ENCODE measurements around the gene MDFIC2. TPM values are rescaled to one million over a fixed set of nuclear protein-coding genes. Genes with fewer than 3 reads are reported as not detected.
"Not testable (repeated sequence)": the region's sequence is repeated elsewhere in the genome, so short reads cannot be mapped to it uniquely, and the experiment has no call there.

MDFIC2 gene
- total RNA-seq, 1 experiment from 2014 or later: not detected

DNA sequence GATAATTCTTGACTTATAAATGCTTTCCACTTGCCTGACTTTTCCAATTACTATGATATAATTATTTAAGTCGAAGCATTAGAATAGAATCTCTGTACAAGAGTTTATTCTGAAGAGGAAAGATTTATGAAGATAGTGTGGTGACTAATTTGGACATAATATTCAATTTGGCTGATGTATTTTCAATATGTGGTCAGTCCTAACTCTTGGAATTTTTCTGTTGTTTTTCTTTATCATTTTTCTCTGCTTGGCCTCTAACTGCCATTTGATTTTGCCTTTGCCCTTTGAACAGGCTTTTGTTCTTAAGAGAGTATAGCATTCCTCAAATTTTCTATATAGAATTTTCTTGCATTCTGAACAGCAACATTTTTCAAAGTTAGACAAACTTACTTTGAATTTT is 2.6 kb upstream of the MDFIC2 start:
- Histone ChIP-seq H4K20me1 (ENCODE audit: insufficient read depth, low read depth, low read length) (no peaks in the 10 kb centered on the region), H3K4me2 (ENCODE audit: low read depth, low read length, poor library complexity, severe bottlenecking) (no peak overlapping the region), H3K27ac (ENCODE audit: low read length) (no peak overlapping the region), H3K4me1 (ENCODE audit: low read length) (no peaks in the 10 kb centered on the region), H3K4me3 (ENCODE audit: low read length) (no peak overlapping the region), H3K9ac (ENCODE audit: low read length) (no peak overlapping the region), H3K27me3 (ENCODE audit: low read length) (no peaks in the 10 kb centered on the region), H3K36me3 (ENCODE audit: insufficient read depth, low read length) (no peaks in the 10 kb centered on the region), H3K79me2 (ENCODE audit: low read length) (no peaks in the 10 kb centered on the region), H2AFZ (ENCODE audit: low read length) (no peak overlapping the region), H3K9me2 (replicated peaks; ENCODE audit: insufficient read depth, low read length) (no peaks in the 10 kb centered on the region), H3K9me3 (ENCODE audit: low read length) (no peaks in the 10 kb centered on the region)
- no peak for DNase-seq

DNA sequence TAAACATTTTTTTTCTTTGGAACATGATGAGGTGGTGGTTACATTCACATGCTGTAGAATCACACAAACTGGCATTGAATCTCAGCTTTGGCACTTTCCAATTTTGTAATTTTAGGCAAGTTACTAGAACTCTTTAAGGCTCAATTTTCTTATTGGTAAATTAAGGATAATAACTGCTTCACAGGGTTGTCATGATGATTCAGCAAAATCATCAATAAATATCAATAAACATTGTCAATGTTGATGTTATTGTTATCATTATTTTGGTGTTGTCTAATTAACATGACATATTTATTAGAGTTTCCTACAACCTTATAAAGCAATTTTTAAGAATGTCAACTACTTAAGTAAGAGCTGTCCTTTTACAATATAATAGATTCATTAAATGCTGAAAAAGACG is 1.6 kb downstream of the MDFIC2 start:
- no peaks in the 10 kb centered on the region for H4K20me1 ChIP-seq (ENCODE audit: insufficient read depth, low read depth, low read length)
- H3K9me2 ChIP-seq (replicated peaks; ENCODE audit: insufficient read depth, low read length): no peaks in the 10 kb centered on the region
- no peak overlapping the region for H3K9ac ChIP-seq (ENCODE audit: low read length)
- no peak overlapping the region for H3K4me2 ChIP-seq (ENCODE audit: low read depth, low read length, poor library complexity, severe bottlenecking)
- H3K9me3 ChIP-seq (ENCODE audit: low read length): no peaks in the 10 kb centered on the region
- DNase-seq: no peak
- no peaks in the 10 kb centered on the region for H3K27me3 ChIP-seq (ENCODE audit: low read length)
- H2AFZ ChIP-seq (ENCODE audit: low read length): no peak overlapping the region
- no peak overlapping the region for H3K4me3 ChIP-seq (ENCODE audit: low read length)
- no peaks in the 10 kb centered on the region for H3K4me1 ChIP-seq (ENCODE audit: low read length)
- no peaks in the 10 kb centered on the region for H3K36me3 ChIP-seq (ENCODE audit: insufficient read depth, low read length)
- H3K79me2 ChIP-seq (ENCODE audit: low read length): no peaks in the 10 kb centered on the region
- no peak overlapping the region for H3K27ac ChIP-seq (ENCODE audit: low read length)

DNA sequence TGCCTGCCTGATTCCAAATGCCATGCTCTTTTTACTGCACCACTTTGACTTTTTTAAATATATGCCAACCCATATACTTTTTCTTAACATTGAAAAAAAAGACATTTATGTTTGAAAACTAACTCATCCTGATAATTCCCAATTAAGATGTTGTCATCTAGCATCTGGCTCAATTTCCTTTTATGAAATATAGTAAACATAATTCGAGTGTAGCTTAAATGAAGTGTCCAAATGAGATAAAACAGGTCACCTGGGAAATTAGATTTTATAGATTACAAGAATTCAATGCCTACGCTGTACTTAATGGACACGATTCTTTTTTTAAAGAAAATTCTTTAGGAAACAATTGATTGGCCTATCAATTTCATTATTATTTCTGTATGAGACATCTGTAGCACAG is 2.8 kb downstream of the MDFIC2 start:
- Histone ChIP-seq H3K36me3 (ENCODE audit: insufficient read depth, low read length) (no peaks in the 10 kb centered on the region), H2AFZ (ENCODE audit: low read length) (no peak overlapping the region), H3K4me1 (ENCODE audit: low read length) (no peaks in the 10 kb centered on the region), H4K20me1 (ENCODE audit: insufficient read depth, low read depth, low read length) (no peaks in the 10 kb centered on the region), H3K4me3 (ENCODE audit: low read length) (no peak overlapping the region), H3K27ac (ENCODE audit: low read length) (no peak overlapping the region), H3K9me2 (replicated peaks; ENCODE audit: insufficient read depth, low read length) (no peaks in the 10 kb centered on the region), H3K4me2 (ENCODE audit: low read depth, low read length, poor library complexity, severe bottlenecking) (no peak overlapping the region), H3K79me2 (ENCODE audit: low read length) (no peaks in the 10 kb centered on the region), H3K9ac (ENCODE audit: low read length) (no peak overlapping the region), H3K27me3 (ENCODE audit: low read length) (no peaks in the 10 kb centered on the region), H3K9me3 (ENCODE audit: low read length) (no peaks in the 10 kb centered on the region)
- no peak for DNase-seq

DNA sequence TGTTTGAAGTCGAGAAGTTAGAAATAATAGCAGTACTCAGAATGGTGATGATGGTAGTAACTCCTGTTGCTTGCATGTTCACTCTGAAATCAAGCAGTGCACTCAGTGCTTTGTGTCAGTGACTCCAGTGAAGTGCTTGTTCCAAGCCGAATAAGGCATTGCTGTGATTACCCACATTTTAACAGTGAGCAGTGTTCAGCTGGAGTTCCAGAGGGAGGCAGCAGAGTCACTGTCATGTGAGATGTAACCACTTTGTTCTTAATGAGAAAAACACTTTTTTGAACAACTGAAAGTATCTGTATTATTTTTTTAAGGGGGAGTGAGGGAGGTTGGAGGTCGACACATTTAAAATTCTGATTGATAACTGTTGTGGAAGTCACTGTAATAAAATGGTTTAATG is 3.7 kb downstream of the MDFIC2 start:
- Histone ChIP-seq H2AFZ (ENCODE audit: low read length) (no peak overlapping the region), H3K4me2 (ENCODE audit: low read depth, low read length, poor library complexity, severe bottlenecking) (no peak overlapping the region), H3K4me1 (ENCODE audit: low read length) (no peaks in the 10 kb centered on the region), H3K4me3 (ENCODE audit: low read length) (no peak overlapping the region), H3K27me3 (ENCODE audit: low read length) (no peaks in the 10 kb centered on the region), H3K79me2 (ENCODE audit: low read length) (no peaks in the 10 kb centered on the region), H3K9me2 (replicated peaks; ENCODE audit: insufficient read depth, low read length) (no peaks in the 10 kb centered on the region), H3K9ac (ENCODE audit: low read length) (no peak overlapping the region), H4K20me1 (ENCODE audit: insufficient read depth, low read depth, low read length) (no peaks in the 10 kb centered on the region), H3K36me3 (ENCODE audit: insufficient read depth, low read length) (no peaks in the 10 kb centered on the region), H3K9me3 (ENCODE audit: low read length) (no peaks in the 10 kb centered on the region), H3K27ac (ENCODE audit: low read length) (no peak overlapping the region)
- no peak for DNase-seq

DNA sequence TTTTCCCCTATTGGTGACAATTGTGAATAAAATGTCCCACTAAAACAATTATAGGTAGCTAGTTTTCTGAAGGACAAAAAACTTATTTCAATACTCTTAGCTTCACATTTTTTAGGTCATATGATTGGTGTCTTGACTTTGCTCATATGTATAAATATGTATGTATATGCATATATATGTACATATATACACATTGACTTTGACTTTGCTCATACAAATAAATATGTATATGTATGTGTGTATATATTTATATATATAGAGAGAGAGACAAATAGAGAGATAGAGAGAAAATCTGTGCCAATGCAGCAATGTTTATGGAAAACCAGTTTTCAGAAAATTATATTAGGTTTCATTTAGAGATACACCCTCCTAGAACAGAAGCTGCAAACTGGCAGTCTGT is 5.7 kb downstream of the MDFIC2 start:
- no peak overlapping the region for H3K4me3 ChIP-seq (ENCODE audit: low read length)
- DNase-seq: no peak
- no peaks in the 10 kb centered on the region for H3K36me3 ChIP-seq (ENCODE audit: insufficient read depth, low read length)
- H3K9me2 ChIP-seq (replicated peaks; ENCODE audit: insufficient read depth, low read length): no peaks in the 10 kb centered on the region
- no peak overlapping the region for H3K9ac ChIP-seq (ENCODE audit: low read length)
- H3K27me3 ChIP-seq (ENCODE audit: low read length): no peaks in the 10 kb centered on the region
- H4K20me1 ChIP-seq (ENCODE audit: insufficient read depth, low read depth, low read length): no peaks in the 10 kb centered on the region
- no peak overlapping the region for H3K27ac ChIP-seq (ENCODE audit: low read length)
- no peaks in the 10 kb centered on the region for H3K9me3 ChIP-seq (ENCODE audit: low read length)
- no peak overlapping the region for H2AFZ ChIP-seq (ENCODE audit: low read length)
- no peak overlapping the region for H3K4me2 ChIP-seq (ENCODE audit: low read depth, low read length, poor library complexity, severe bottlenecking)
- H3K4me1 ChIP-seq (ENCODE audit: low read length): no peaks in the 10 kb centered on the region
- no peaks in the 10 kb centered on the region for H3K79me2 ChIP-seq (ENCODE audit: low read length)

DNA sequence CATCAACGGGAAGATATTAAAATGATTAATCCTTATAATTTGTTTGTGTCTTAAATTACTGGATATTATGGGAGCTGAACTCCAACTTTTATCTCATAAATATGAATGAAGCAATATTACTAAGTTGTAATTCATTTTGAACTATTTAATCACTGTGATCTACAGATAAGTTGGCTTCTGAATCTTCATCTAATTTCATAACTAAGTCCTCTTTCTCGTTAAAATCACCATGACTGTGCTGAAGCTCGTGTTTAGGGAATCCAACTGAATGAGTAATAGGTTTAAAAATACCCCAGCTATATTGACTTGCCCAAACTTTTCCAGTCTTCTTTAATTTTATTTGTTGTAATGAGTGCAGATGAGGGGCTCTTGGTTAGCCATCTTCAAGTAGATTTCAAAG is 14.1 kb downstream of the MDFIC2 start:
- H3K27me3 ChIP-seq (ENCODE audit: low read length): no peaks in the 10 kb centered on the region
- no peak for DNase-seq
- H3K36me3 ChIP-seq (ENCODE audit: insufficient read depth, low read length): no peaks in the 10 kb centered on the region
- H3K4me2 ChIP-seq (ENCODE audit: low read depth, low read length, poor library complexity, severe bottlenecking): no peak overlapping the region
- no peaks in the 10 kb centered on the region for H3K79me2 ChIP-seq (ENCODE audit: low read length)
- no peaks in the 10 kb centered on the region for H4K20me1 ChIP-seq (ENCODE audit: insufficient read depth, low read depth, low read length)
- no peaks in the 10 kb centered on the region for H3K4me1 ChIP-seq (ENCODE audit: low read length)
- no peaks in the 10 kb centered on the region for H3K9me2 ChIP-seq (replicated peaks; ENCODE audit: insufficient read depth, low read length)
- H3K9ac ChIP-seq (ENCODE audit: low read length): no peak overlapping the region
- H3K9me3 ChIP-seq (ENCODE audit: low read length): no peaks in the 10 kb centered on the region
- H3K27ac ChIP-seq (ENCODE audit: low read length): no peak overlapping the region
- no peak overlapping the region for H3K4me3 ChIP-seq (ENCODE audit: low read length)
- H2AFZ ChIP-seq (ENCODE audit: low read length): no peak overlapping the region

DNA sequence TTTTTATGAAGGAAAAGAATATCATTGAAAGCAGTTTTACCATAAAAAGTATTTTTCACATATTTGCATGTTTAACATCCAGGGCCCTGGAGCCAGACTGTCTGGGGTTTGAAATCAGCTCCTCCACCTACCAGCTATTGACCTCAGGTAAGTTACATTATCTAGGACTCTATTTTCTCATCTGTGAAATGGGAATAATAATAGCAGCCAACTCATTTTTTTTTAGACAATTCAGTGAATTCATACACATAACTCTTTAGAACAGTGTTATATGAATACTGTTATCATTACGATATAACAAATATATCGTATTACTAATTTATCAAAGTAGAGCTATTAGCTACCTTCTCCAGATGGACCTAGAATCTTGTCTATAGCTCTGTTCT is 21.3 kb downstream of the MDFIC2 start:
- H3K79me2 ChIP-seq (ENCODE audit: low read length): no peaks in the 10 kb centered on the region
- no peak overlapping the region for H3K4me3 ChIP-seq (ENCODE audit: low read length)
- no peaks in the 10 kb centered on the region for H3K36me3 ChIP-seq (ENCODE audit: insufficient read depth, low read length)
- no peaks in the 10 kb centered on the region for H3K9me3 ChIP-seq (ENCODE audit: low read length)
- no peaks in the 10 kb centered on the region for H3K4me1 ChIP-seq (ENCODE audit: low read length)
- H4K20me1 ChIP-seq (ENCODE audit: insufficient read depth, low read depth, low read length): no peaks in the 10 kb centered on the region
- no peak for DNase-seq
- H3K9me2 ChIP-seq (replicated peaks; ENCODE audit: insufficient read depth, low read length): no peaks in the 10 kb centered on the region
- no peak overlapping the region for H3K27ac ChIP-seq (ENCODE audit: low read length)
- no peaks in the 10 kb centered on the region for H3K27me3 ChIP-seq (ENCODE audit: low read length)
- no peak overlapping the region for H3K4me2 ChIP-seq (ENCODE audit: low read depth, low read length, poor library complexity, severe bottlenecking)
- no peak overlapping the region for H2AFZ ChIP-seq (ENCODE audit: low read length)
- no peak overlapping the region for H3K9ac ChIP-seq (ENCODE audit: low read length)

DNA sequence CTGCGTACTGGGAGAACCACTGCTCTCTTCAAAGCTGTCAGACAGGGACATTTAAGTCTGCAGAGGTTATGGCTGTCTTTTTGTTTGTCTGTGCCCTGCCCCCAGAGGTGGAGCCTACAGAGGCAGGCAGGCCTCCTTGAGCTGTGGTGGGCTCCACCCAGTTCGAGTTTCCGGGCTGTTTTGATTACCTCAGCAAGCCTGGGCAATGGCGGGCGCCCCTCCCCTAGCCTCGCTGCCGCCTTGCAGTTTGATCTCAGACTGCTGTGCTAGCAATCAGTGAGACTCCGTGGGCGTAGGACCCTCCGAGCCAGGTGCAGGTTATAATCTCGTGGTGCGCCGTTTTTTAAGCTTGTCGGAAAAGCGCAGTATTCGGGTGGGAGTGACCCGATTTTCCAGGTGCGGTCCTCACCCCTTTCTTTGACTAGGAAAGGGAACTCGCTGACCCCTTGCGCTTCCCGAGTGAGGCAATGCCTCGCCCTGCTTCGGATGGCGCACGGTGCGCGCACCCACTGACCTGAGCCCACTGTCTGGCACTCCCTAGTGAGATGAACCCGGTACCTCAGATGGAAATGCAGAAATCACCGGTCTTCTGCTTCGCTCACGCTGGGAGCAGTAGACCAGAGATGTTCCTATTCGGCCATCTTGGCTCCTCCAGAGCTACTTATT is 21.9 kb downstream of the MDFIC2 start:
- H2AFZ ChIP-seq (ENCODE audit: low read length); H3K9me3 ChIP-seq (ENCODE audit: low read length); H3K27me3 ChIP-seq (ENCODE audit: low read length); H3K9ac ChIP-seq (ENCODE audit: low read length); H3K36me3 ChIP-seq (ENCODE audit: insufficient read depth, low read length); H4K20me1 ChIP-seq (ENCODE audit: insufficient read depth, low read depth, low read length); H3K79me2 ChIP-seq (ENCODE audit: low read length); H3K4me1 ChIP-seq (ENCODE audit: low read length); H3K27ac ChIP-seq (ENCODE audit: low read length); H3K4me2 ChIP-seq (ENCODE audit: low read depth, low read length, poor library complexity, severe bottlenecking); H3K4me3 ChIP-seq (ENCODE audit: low read length); H3K9me2 ChIP-seq (replicated peaks; ENCODE audit: insufficient read depth, low read length); DNase-seq: not testable (repeated sequence)

DNA sequence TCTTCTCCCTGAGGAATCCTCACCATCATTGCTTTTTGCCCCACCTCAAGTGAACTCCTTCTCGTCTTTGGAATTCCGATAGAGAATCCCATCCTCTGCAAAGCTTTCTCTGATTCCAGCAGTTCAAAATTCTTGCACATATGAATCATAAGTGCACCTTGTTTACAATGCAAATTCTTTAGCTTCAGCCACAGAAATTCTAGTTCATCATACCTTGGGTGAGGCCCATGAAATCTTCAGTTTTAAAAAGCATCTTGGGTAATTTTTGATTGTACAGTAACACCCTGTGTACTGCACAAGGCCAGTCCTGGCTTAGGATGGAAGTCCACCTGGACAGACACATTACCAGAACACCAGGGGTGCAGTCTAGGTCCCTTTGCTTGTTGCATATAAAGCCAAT is 30.8 kb downstream of the MDFIC2 start:
- Histone ChIP-seq H2AFZ (ENCODE audit: low read length) (no peak overlapping the region), H3K27me3 (ENCODE audit: low read length) (no peaks in the 10 kb centered on the region), H3K9me2 (replicated peaks; ENCODE audit: insufficient read depth, low read length) (no peaks in the 10 kb centered on the region), H3K27ac (ENCODE audit: low read length) (no peak overlapping the region), H3K4me2 (ENCODE audit: low read depth, low read length, poor library complexity, severe bottlenecking) (no peak overlapping the region), H3K4me3 (ENCODE audit: low read length) (no peak overlapping the region), H3K36me3 (ENCODE audit: insufficient read depth, low read length) (no peaks in the 10 kb centered on the region), H4K20me1 (ENCODE audit: insufficient read depth, low read depth, low read length) (no peaks in the 10 kb centered on the region), H3K4me1 (ENCODE audit: low read length) (no peaks in the 10 kb centered on the region), H3K9me3 (ENCODE audit: low read length) (no peaks in the 10 kb centered on the region), H3K9ac (ENCODE audit: low read length) (no peak overlapping the region), H3K79me2 (ENCODE audit: low read length) (no peaks in the 10 kb centered on the region)
- DNase-seq: no peak
